HG03108 (cell line): ENCODE measurements around the gene TMEM229B.

Experiments
- ATAC-seq: cut with Tn5 transposase; IDR thresholded peaks from one replicate; pipeline ENCODE4 v1.9.1; 2021; ENCODE audit warnings: moderate library complexity; ENCODE audit not compliant: unreplicated experiment

TMEM229B gene

GRCh38 chr14:67487937-67488893 is at the start of gene TMEM229B:
TSS of gene TMEM229B (minus strand) at chr14:67488721. CDS start at chr14:67473923, 14,798 bp downstream.
- ATAC-seq: peak; percentile 85

GRCh38 chr14:67537736-67538135 is 49.2 kb upstream of the TMEM229B start:
- no peak for ATAC-seq

GRCh38 chr14:67536087-67536486 is 47.6 kb upstream of the TMEM229B start:
- no peak for ATAC-seq

- ATAC-seq: no peak
Observed at GRCh38 chr14:67533754-67534085, 45.2 kb upstream of the TMEM229B start.

DNA sequence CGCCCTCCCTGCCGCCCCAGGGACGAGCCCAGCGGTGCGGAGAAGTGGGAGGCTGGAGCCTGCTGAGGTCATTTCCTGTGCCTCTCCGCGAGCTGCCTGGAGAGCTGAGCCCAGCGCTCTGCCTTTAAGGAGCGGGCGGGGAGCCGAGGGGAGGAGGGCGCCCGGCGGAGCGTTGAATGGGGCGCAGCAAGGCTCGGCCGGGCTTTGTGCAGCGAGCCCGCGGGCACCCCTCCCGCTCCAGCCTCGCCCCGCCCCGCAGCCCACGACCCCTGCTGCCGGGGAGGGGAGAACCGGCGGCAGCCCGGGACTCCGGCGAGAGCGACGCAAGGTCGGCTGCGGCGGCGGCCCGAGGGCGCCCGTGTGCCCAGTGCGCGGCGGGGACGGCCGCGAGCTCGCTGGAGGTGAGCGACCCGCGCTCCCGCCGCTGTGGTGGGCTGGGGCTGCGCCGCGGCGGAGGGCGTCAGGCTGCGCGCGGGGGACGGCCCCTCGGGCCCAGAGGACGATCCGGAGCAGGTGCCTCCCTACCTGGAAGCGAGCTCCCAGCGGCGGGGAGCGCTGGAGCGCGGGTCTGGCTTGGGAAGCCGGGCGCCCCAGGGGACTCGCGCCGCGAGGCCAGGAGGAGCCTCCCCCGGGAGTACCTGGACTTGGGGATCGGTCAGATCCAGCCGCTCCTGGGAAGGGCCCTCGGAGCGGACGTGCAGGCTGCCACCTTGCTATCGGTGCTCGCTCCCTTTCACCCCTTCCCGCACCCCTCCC is 44.7 kb upstream of the TMEM229B start, which contains the start of gene PLEKHH1:
TSS of gene PLEKHH1 (plus strand) at position 293 of the 756 bp plus-strand sequence. CDS start 8,578 bp downstream, outside the sequence.
- peak; percentile 69 for ATAC-seq

- no peak for ATAC-seq
Observed at GRCh38 chr14:67532606-67532997, 44.1 kb upstream of the TMEM229B start.

DNA sequence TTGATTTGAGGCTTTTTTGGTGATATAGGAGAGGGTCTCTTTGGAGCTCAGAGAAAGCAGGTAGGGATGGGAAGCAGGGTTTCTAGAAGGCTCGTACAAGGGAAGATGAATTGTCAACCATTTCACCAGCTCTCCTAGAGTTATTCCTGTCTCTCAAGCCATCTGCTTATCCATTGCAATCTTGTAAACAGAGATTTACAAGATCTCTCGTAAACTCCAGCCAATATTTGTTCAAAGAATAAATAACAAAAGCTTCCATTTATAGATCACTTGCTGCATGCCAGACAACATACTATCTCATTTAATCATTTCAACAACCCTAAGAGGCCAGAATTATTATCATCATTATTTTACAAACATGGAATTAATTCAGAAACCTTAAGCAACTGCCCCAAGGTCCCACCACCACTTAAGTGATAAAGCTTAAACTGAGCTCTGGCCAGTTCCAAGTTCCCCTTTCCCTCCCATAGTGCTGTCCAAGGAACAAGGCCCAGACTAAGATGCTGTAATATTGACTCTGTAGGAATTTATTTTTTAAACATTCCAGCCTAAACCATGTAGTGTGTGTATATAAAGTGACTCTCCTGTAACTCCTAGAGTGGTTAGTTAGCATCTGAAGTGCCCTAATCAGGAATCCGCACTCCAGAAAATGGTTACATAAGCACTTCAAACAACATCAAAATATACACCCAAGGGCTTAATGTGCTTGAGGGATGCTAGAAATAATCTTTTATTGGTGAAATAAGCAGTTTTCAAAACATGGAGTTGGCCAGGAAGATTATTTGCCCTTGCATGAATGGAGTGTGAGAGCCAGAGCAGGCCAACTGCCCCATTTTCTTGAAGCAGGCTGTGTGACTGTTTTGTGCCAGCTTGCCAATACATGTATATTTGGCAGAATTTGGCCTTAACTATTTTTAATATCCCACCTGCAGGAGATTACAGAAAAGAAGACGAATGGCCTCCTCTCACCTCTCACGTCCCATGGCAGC is 41.7 kb upstream of the TMEM229B start:
- no peak for ATAC-seq

DNA sequence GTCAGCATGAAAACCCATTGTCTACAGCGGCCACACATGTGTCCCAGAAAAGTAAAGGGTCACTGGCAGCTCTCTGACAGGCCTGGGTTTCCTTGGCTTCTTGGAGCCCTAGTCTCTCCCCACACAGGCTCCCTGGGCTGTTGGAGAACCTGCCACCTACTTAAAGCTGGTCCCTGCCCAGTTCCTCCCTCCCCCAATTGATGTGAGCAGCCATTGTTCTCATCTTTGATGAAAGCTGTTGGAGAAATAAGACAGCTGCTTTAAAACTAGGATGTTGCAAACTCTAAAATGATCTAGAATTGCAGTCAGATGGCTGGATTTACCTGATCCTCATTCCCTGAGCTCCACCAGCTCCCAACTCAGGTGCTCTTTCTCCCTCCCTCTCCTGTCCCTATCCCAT is 39.8 kb upstream of the TMEM229B start:
- ATAC-seq: no peak

- no peak for ATAC-seq
Observed at GRCh38 chr14:67527756-67528155, 39.2 kb upstream of the TMEM229B start.

DNA sequence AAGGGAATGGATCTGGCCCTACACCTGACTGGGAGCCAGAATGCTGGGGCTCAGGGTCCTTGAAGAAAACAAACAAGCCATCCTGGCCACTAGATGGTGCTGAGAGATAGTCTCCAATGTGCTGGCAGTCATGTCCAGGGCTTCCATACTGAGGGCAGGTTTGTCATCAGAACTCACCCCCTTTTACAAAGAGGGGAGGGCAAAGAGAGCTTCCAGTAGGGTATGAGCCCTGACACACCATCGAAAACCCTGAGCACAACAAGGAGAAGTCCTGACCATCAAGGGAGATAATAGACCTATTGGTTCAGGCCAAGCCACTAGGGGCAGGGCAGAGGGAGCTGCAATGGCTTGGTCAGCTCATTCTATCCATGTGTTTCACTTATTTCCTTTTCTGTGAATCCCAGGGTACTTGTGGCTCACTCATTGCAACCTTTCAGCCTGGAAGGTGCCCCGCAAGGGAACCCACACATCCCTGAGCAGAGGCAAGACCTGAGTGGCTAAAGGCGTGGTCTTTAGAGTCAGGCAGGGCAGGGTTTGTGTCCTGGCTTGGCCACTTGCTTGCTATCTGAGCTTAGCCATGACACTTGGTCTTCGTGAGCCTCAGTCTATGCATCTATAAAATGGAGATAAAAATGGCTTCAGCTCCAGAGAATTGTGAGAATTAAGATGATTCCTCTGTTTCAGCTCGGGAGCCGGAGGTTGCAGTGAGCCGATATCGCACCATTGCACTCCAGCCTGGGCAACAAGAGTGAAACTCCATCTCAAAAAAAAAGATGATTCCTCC is 38.3 kb upstream of the TMEM229B start:
- no peak for ATAC-seq

DNA sequence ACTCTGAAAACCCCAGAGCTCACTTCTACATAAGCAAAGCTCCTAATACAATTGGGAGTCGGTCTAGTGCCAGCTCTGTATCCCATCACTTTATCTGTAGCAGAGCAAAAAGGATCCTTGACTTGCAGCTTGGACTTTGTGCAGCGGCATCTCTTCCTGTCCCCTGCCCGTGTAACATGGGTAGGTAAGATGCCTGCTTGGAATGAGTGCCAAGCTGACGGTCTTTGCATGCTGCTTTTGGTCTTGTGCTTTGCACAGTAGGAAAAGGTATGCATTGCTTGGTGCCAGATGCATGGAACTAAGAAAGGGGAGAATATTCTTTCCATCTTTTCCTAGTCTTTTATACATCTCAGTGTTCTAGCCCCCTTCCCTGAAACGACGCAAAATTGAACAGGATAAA is 37.7 kb upstream of the TMEM229B start:
- no peak for ATAC-seq

DNA sequence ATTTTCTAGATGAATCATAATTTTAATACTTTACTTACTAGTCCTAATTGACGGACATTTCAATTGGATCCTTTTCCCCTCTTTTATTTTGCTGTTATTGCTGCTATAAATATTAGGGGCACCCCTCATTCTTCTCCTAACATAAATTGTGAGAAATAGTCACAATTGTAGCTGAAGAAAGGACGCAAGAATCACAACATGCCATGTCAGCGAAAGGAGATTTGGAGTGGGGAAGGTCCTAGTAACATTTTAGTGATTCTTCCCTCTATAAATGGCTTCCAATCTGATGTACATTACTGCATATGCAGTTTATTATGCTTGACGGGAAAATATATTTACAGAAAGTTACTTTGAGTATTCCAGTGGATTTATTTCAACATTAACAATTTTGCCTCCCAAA is 36.9 kb upstream of the TMEM229B start:
- ATAC-seq: no peak

DNA sequence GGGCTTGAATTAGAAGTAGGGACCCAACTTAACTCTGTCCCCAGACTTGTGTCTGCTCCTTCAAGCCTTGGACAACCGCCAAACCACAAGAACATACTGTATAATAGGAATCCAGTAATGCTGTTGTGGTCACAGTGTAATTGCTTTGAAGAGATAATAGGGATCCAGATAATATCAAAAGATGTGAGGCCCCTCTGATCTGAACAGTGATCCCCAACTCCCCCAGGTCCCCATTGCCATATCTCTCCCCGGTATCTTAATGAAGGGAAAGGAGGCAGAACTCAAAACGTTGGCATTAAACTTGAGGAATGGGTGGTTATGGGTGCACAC is 36.1 kb upstream of the TMEM229B start:
- ATAC-seq: no peak

DNA sequence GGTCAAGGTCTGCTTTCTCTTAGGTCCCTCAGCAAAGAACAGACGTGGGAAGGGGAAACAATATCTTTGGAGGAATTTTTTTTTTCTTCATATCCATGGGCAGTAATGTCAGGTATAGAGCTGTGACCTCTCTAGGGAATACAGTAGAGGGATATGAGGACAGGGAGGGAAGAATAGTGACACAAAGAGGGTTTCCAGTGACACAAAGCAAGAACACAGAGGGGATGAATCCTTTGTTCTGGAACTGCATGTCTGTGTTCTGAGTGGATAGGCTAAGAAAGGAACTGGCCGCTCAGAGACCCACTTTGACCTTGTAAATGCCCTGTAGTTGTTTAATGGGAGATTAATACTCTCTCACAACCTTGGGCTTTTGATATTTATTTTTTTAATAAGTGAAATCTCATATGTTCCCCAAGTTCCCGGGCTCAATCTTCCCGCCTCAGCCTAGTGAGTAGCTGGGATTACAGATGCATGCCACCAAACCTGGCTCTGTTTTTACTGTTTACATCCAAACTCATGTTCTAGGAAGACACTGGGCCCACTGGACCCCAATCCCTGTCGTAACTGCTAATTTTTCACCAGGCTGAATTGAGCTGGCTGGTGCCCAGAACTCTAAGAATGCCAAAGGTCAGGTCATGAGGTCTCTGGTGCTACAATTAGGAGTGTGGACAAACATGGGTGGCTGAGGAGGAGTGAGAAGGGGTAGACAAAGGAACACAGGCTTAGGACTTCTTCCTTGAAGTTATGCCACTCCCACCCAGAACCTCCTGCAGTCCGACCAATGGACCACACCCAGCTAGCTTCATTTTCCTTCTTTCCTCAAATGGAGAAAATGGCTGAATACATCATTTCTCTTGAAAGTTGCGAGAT is 35.5 kb upstream of the TMEM229B start:
- ATAC-seq: no peak

DNA sequence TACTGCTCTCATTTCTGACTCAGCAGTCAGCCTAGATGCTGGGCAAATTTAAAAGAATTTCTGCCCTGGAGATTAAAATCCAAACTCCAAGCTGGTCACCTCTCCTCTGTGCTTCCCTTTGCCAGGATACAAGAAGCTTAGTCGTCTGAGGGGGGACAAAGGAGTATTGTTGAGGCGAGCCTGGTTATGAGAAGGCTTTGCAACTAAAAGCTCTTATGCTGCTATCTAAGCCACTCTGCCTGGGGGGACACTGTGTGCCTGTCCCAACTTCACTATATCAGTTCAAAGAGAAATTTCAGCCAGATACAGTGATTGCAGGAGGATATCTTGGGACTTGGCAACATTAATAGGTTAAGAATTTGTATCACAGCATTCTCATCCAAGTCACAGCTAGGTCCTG is 33.7 kb upstream of the TMEM229B start:
- ATAC-seq: no peak

- no peak for ATAC-seq
Observed at GRCh38 chr14:67520482-67520881, 32.0 kb upstream of the TMEM229B start.

DNA sequence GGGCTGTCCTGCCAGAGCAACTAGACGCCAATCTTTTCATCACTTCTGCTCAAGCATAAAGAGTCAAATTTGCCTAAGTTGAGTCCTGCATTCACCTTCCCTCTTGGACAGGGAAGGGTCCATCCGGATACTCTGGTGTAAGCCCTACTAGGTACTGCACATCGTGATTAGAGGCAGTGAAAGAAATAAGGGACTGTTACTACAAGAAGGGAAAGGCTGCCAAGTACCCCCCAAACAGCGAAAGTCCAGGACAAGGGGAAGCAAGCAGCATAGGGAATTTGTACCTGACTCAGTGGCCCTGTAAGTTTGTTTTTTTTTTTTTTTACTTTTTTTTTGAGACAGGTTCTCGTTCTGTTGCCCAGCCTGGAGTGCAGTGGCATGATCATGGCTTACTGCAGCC is 30.9 kb upstream of the TMEM229B start:
- ATAC-seq: no peak

- ATAC-seq: no peak
Observed at GRCh38 chr14:67517083-67517482, 28.6 kb upstream of the TMEM229B start.

- no peak for ATAC-seq
Observed at GRCh38 chr14:67516676-67517075, 28.2 kb upstream of the TMEM229B start.
